GM21390 (cell line): ENCODE data around the gene PGAM2.

Source experiments
- ATAC-seq: cut with Tn5 transposase; IDR thresholded peaks from one replicate; pipeline ENCODE4 v1.9.1; 2021; ENCODE audit not compliant: unreplicated experiment

The PGAM2 gene

DNA sequence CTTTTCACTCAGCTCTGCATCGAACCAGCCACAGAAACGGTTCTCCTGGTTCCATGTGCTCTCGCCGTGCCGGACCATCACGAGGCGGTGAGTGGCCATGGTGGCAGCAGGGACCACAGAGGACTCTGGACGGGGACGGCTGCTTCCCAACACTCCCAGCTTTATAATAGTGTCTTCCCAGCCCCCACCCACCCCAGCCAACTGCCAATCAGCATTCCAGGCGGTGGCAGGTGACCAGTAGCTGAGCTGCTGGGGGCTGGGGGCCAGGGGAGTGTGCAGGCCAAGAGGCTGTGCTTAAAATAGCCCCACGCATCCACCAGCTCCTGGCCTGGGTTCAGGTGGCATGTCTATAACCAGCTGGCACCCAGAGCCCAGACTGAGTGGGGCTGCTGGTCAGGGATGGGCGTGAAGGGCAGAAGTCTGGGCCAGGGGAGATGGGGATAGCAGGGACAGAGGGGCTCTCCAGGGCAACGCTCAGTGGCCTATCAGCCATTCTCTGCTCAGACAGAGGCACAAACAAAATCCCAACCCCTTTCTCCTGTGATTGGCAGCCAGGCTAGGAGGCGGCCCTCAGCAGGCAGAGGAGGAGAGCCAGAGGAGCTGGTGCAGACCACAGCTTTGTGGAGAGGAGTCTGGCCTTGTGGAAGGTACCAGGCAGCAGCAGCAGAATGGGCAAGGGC lies at the start of gene PGAM2:
PGAM2 (minus strand) TSS at position 137 of the 680 bp plus-strand sequence; CDS start at position 99, 38 bp downstream.
- ATAC-seq: no peak

DNA sequence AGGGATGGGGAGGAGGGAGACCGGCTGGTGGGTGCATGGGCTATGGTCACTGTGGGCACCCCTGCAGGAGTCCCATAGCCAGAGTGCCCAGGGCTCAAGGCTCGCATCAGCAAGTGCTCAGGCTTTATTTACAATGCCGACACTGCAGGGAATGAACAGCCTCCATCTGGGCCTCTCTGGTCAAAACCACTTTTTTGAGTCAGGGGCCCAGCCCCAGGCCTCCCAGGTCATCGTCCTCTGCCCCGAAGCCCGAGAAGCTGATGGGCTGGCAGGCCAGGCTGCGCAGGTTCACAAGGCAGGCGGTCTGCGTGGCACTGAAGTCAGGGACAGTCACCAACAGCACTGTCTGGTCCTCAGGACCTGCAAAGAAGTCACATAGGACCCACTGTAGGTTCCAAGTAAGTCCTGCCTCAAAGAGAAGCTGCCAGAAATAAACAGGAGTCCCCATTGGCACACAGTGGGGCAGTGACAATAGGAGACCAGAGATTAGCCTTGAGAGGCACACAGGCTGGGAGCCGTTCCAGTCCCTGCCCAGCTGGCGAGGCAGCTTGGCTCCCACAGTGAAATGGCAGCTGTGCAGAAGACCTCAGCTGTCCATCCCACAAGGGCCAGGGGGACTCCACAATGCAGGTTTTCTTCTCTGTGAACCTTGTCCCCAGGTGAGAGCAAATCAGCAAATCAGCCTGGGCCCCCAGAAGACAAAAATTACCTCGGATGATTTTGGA lies 49.4 kb upstream of the PGAM2 start:
- no peak for ATAC-seq

DNA sequence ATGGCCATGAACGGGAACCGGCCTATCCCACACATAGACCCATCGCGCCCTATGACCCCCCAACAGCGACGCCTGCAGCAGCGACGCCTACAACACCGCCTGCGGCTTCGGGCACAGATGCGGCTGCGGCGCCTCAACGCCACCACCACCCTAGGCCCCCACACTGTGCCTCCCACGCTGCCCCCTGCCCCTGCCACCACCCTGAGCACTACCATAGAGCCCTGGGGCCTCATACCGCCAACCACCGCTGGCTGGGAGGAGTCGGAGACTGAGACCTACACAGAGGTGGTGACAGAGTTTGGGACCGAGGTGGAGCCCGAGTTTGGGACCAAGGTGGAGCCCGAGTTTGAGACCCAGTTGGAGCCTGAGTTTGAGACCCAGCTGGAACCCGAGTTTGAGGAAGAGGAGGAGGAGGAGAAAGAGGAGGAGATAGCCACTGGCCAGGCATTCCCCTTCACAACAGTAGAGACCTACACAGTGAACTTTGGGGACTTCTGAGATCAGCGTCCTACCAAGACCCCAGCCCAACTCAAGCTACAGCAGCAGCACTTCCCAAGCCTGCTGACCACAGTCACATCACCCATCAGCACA lies 48.5 kb upstream of the PGAM2 start:
- no peak for ATAC-seq

GRCh38 chr7:44112997-44113763 lies 47.8 kb upstream of the PGAM2 start:
- no peak for ATAC-seq

DNA sequence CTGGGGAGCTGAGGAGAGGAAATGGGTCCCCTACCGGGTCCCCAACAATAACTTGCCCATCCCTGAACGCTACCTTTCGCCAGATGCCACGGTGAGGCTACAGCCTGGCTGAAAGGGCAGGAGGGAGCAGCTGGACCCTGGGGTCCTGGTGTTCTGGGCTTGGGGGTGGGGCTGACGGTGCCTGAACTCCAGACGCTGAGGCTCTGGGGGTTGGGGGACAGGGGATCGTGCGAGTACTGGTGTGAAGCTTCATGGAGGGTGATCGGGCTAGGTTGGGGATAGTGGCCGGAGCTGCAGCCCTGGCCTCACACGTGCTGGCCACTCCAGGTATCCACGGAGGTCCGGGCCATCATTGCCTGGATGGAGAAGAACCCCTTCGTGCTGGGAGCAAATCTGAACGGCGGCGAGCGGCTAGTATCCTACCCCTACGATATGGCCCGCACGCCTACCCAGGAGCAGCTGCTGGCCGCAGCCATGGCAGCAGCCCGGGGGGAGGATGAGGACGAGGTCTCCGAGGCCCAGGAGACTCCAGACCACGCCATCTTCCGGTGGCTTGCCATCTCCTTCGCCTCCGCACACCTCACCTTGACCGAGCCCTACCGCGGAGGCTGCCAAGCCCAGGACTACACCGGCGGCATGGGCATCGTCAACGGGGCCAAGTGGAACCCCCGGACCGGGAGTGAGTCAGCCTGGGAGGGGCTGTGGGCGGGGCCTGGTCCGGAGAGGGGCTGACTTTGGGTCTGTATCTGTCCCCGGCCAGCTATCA lies 47.0 kb upstream of the PGAM2 start:
- ATAC-seq: no peak

DNA sequence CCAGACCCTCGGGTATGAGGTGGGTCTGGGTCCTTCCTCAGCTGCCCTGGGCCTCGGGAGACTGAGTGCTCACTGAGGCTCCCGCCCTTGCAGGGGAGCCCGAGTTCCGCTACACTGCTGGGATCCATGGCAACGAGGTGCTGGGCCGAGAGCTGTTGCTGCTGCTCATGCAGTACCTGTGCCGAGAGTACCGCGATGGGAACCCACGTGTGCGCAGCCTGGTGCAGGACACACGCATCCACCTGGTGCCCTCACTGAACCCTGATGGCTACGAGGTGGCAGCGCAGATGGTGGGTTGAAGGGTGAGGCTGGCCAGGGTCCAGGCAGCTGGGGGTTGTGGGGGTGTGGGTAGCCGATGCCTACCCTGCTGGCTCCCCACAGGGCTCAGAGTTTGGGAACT lies 46.4 kb upstream of the PGAM2 start:
- ATAC-seq: no peak

DNA sequence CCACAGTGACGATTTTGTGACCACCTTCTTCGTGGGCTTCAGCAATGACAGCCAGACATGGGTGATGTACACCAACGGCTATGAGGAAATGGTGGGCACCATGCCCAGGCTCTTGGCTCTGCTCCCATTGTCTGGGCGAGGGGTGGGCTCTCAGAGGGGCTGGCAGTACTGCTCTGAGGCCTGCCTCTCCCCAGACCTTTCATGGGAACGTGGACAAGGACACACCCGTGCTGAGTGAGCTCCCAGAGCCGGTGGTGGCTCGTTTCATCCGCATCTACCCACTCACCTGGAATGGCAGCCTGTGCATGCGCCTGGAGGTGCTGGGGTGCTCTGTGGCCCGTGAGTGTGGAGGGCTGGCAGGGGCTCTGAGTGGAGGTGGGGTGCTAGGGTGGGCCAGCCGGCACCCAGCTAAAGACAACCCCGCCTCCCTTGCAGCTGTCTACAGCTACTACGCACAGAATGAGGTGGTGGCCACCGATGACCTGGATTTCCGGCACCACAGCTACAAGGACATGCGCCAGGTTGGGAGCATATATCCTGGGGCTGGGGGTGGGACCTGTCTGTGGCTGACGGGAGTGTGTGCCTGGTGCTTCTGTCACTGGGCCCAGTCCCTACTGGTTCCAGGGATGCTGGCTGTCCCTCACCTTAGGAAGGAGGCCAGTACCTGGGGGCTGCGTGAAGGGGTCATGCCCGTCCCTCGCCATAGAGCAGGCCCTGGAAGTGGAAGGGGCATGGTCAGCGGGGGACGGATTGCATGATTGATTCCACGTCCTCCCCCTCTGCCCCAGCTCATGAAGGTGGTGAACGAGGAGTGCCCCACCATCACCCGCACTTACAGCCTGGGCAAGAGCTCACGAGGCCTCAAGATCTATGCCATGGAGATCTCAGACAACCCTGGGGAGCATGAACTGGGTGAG lies 45.6 kb upstream of the PGAM2 start:
- no peak for ATAC-seq

DNA sequence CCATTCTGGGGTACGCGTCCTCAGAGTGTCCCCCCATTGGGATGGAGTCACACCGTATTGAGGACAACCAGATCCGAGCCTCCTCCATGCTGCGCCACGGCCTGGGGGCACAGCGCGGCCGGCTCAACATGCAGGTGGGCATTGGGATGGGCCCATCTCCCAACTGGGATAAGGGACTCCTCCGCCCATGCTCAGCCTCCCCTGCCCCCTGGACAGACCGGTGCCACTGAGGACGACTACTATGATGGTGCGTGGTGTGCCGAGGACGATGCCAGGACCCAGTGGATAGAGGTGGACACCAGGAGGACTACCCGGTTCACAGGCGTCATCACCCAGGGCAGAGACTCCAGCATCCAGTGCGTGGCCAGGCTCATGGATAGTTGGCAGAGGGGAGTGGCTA lies 44.6 kb upstream of the PGAM2 start:
- no peak for ATAC-seq

DNA sequence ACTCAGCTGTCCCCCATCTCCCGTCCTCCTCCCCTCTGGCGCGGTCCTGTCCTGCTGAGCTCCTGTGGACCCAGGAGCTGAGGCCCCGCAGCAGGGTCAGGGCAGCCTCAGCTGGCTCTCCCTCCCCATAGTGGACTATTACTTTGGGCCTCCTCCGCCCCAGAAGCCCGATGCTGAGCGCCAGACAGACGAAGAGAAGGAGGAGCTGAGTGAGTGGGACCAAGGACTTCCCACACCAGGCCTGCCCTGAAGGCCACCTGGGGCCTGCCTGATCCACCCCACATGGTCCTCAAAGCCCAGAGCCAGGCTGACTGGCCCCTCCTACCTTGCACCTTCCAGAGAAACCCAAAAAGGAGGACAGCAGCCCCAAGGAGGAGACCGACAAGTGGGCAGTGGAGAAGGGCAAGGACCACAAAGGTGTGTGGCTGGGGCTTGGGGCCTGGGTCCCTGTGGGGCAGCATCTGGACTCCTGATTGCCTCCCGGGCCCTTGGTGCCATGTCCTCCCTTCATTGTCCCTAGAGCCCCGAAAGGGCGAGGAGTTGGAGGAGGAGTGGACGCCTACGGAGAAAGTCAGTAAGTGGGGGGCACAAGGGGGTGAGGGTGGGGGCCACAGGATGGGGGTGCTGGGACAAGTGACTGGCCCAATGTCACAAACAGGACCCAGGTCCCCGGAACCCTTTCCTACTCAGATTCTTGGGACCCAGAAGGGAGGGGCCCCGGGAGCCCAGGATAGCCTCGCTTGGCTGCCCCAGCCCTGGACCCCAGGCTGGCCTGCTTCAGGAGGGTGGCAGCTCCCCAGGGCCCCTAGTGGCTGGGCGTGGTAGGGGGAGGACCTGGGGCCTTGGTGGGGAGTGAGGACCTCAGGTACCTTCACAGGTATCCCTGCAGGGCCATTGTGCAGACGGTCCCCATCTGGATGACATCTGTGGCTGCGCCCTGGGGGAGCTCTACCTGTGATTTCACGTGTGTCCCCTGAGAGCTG lies 43.7 kb upstream of the PGAM2 start:
- no peak for ATAC-seq

GRCh38 chr7:44107961-44108767 lies 42.8 kb upstream of the PGAM2 start:
- ATAC-seq: no peak

DNA sequence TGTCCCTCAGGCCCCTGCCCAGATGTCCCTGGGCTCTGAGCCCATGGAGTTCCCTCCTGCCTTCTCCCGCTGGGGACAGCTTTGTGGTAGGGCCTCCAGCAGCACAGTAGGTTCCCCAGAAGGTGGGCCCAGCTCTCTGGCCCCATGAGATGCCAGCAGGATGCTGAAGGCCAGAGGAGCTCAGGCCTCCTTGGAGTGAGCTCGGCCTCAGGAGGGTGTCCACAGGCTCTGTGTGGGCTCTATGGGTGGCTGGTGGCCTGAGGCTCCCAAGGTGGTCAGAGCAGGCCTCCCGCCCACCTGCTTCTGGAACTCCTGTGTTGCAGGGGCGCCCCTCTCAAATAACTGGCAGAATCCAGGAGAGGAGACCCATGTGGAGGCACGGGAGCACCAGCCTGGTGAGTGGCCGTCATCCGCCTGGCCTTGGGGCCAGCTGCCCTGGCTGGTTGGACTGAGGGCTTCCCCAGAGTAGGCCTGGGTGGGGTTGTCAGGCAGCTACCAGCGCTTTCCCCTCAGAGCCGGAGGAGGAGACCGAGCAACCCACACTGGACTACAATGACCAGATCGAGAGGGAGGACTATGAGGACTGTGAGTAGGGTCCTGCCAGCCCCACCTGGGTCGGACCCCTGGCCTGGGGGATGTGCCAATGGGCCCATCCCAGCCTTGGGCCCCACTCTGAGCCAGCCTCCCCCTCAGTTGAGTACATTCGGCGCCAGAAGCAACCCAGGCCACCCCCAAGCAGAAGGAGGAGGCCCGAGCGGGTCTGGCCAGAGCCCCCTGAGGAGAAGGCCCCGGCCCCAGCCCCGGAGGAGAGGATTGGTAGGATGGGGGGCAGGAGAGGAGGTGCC lies 42.0 kb upstream of the PGAM2 start:
- no peak for ATAC-seq

DNA sequence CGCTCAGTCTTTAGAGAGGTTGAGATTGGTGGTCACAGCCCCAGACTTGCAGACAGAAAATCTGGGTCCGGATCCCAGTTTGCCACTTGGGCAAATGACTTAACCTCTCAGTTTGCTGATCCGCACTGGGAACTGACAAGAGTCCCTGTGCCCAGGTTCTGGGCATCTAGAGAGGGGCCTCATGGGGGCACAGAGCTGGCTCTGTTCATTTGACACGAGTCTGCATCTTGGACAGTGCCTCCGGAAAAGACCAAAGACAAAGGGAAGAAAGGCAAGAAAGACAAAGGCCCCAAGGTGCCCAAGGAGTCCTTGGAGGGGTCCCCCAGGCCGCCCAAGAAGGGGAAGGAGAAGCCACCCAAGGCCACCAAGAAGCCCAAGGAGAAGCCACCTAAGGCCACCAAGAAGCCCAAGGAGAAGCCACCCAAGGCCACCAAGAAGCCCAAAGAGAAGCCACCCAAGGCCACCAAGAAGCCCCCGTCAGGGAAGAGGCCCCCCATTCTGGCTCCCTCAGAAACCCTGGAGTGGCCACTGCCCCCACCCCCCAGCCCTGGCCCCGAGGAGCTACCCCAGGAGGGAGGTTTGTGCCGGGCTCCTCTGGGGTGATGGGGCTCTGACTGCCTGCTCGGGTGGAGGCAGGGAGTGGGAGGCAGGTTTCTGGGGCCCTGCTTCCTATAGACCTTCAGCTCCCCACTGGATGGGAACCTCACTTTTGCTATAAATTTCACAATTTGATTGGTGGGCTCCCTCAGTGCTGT lies 41.1 kb upstream of the PGAM2 start:
- ATAC-seq: no peak

GRCh38 chr7:44105832-44106231 lies 40.5 kb upstream of the PGAM2 start:
- ATAC-seq: no peak

- ATAC-seq: no peak
Measured at GRCh38 chr7:44104860-44105771, 39.7 kb upstream of the PGAM2 start.
